AG09319 (cell line): ENCODE results near the gene EML5.

Source experiments
- DNase-seq: peaks from one replicate; pipeline ENCODE4 v3.0.0-alpha.2; 2010; ENCODE audit warnings: low read depth; ENCODE audit errors: extremely low read depth
- CTCF ChIP-seq: IDR thresholded peaks from 2 replicates; pipeline ENCODE4 v1.5.1; 2011; ENCODE audit warnings: low read depth, mild to moderate bottlenecking, inconsistent platforms, low read length, moderate library complexity

Gene EML5

GRCh38 chr14:88750945-88751344 lies 41.8 kb downstream of the EML5 start:
- DNase-seq = no peak
- TF ChIP-seq CTCF = no peak

- no peak for TF ChIP-seq CTCF
- no peak for DNase-seq
Observed at GRCh38 chr14:88750413-88750812, 42.3 kb downstream of the EML5 start.

GRCh38 chr14:88749139-88749538 lies 43.6 kb downstream of the EML5 start:
- TF ChIP-seq CTCF = no peak
- no peak for DNase-seq

GRCh38 chr14:88748288-88748687 lies 44.5 kb downstream of the EML5 start:
- DNase-seq = no peak
- TF ChIP-seq CTCF = no peak

GRCh38 chr14:88746052-88746451 lies 46.7 kb downstream of the EML5 start:
- no peak for DNase-seq
- TF ChIP-seq CTCF = no peak

- TF ChIP-seq CTCF = no peak
- DNase-seq = no peak
Observed at GRCh38 chr14:88737245-88737644, 55.5 kb downstream of the EML5 start.

- DNase-seq = no peak
- no peak for TF ChIP-seq CTCF
Observed at GRCh38 chr14:88733121-88733520, 59.6 kb downstream of the EML5 start.

GRCh38 chr14:88729159-88729558 lies 63.6 kb downstream of the EML5 start:
- no peak for DNase-seq
- peak; percentile 17 for TF ChIP-seq CTCF
